ENCODE results near the gene PRDM11.
A peak's percentile ranks its signal among the peaks of the same experiment; 100 is the strongest.

DNA sequence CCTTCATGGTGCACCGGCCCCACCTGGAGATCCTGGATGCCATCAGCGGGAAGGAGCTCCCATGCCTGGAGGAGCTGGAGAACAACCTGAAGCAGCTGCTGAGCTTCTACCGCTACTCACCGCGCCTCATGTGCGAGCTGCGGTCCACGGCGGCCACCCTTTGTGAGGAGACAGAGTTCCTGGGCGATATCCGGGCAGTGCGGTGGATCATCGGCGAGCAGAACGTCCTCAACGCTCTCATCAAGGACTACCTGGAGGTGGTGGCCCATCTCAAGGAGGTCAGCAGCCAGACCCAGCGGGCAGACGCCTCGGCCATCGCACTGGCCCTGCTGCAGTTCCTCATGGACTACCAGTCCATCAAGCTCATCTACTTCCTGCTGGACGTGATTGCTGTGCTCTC, 80.5 kb downstream of the PRDM11 start:
- TF ChIP-seq, protein P1, sequence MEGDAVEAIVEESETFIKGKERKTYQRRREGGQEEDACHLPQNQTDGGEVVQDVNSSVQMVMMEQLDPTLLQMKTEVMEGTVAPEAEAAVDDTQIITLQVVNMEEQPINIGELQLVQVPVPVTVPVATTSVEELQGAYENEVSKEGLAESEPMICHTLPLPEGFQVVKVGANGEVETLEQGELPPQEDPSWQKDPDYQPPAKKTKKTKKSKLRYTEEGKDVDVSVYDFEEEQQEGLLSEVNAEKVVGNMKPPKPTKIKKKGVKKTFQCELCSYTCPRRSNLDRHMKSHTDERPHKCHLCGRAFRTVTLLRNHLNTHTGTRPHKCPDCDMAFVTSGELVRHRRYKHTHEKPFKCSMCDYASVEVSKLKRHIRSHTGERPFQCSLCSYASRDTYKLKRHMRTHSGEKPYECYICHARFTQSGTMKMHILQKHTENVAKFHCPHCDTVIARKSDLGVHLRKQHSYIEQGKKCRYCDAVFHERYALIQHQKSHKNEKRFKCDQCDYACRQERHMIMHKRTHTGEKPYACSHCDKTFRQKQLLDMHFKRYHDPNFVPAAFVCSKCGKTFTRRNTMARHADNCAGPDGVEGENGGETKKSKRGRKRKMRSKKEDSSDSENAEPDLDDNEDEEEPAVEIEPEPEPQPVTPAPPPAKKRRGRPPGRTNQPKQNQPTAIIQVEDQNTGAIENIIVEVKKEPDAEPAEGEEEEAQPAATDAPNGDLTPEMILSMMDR (IDR thresholded peaks at IDR 0.05 in 8 of 11, conservative IDR thresholded peaks at IDR 0.05 in 3 of 11), result no peak
- no peak for TF ChIP-seq POLR2A (IDR thresholded peaks at IDR 0.05)
- TF ChIP-seq POLR2AphosphoS5 (IDR thresholded peaks at IDR 0.05), result peak in 1 of 3 donors; percentile 26

Data from spleen (tissue), 7 donors.